ENCODE results near the gene MSI2.

The MSI2 gene

DNA sequence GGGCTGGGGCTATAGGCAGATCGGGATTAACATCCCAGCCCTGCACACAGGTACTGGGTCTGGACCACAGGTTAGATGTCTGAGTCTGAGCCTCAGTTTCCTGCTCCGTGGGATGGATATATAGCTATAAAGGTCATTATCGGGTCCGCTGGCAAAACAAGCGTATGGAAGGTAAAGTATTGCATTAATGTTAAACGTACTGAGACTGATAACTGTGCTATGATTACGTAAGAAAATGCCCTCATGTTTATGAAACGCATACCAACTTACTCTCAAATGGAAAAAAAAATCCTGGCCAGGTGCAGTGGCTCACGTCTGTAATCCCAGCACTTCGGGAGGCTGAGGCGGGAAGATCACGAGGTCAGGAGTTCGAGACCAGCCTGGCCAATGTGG, 353.6 kb downstream of the MSI2 start:
- Histone ChIP-seq H3K27ac (ENCODE audit: low read depth, low read length, poor library complexity, severe bottlenecking) (peak overlapping the region; percentile 98), H3K4me1 (ENCODE audit: insufficient read depth, low read length, severe bottlenecking) (peaks cover 63% of the 10 kb centered on the region), H3K9me3 (ENCODE audit: low read length) (no peaks in the 10 kb centered on the region), H4K20me1 (ENCODE audit: insufficient read depth, low read length) (no peaks in the 10 kb centered on the region), H2AFZ (ENCODE audit: low read length) (no peak overlapping the region), H3F3A (ENCODE audit: insufficient read depth, low read length) (peaks cover 3% of the 10 kb centered on the region; the same call in 1 of the 2 replicates), H3K36me3 (ENCODE audit: insufficient read depth, low read length) (peaks cover 42% of the 10 kb centered on the region), H3K9ac (ENCODE audit: low read length) (no peak overlapping the region), H3K27me3 (ENCODE audit: insufficient read depth, low read length) (no peaks in the 10 kb centered on the region), H3K4me2 (ENCODE audit: low read length) (no peak overlapping the region; the same call in 1 of the 2 replicates), H3K79me2 (ENCODE audit: insufficient read depth, low read length) (no peaks in the 10 kb centered on the region), H3K4me3 (ENCODE audit: low read depth, low read length, poor library complexity, severe bottlenecking) (no peak overlapping the region), H3K9me2 (ENCODE audit: low read depth, low read length) (no peaks in the 10 kb centered on the region)
- TF ChIP-seq, protein P1, sequence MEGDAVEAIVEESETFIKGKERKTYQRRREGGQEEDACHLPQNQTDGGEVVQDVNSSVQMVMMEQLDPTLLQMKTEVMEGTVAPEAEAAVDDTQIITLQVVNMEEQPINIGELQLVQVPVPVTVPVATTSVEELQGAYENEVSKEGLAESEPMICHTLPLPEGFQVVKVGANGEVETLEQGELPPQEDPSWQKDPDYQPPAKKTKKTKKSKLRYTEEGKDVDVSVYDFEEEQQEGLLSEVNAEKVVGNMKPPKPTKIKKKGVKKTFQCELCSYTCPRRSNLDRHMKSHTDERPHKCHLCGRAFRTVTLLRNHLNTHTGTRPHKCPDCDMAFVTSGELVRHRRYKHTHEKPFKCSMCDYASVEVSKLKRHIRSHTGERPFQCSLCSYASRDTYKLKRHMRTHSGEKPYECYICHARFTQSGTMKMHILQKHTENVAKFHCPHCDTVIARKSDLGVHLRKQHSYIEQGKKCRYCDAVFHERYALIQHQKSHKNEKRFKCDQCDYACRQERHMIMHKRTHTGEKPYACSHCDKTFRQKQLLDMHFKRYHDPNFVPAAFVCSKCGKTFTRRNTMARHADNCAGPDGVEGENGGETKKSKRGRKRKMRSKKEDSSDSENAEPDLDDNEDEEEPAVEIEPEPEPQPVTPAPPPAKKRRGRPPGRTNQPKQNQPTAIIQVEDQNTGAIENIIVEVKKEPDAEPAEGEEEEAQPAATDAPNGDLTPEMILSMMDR (IDR thresholded peaks at IDR 0.05; ENCODE audit: low read length), result no peak
- TF ChIP-seq EZH2 (IDR thresholded peaks at IDR 0.05; ENCODE audit: borderline replicate concordance, low read length), result no peak

GRCh38 chr17:57612202-57613071, 356.1 kb downstream of the MSI2 start:
- Histone ChIP-seq H3K27ac (ENCODE audit: low read depth, low read length, poor library complexity, severe bottlenecking) (peak overlapping the region; percentile 83), H3K4me2 (ENCODE audit: low read length) (peak overlapping the region; percentile 41; the same call in 1 of the 2 replicates), H3K9me3 (ENCODE audit: low read length) (peaks cover 18% of the 10 kb centered on the region), H3K9ac (ENCODE audit: low read length) (peak overlapping the region; percentile 17; the same call in 1 of the 2 replicates), H4K20me1 (ENCODE audit: insufficient read depth, low read length) (no peaks in the 10 kb centered on the region), H3K27me3 (ENCODE audit: insufficient read depth, low read length) (no peaks in the 10 kb centered on the region), H3K9me2 (ENCODE audit: low read depth, low read length) (no peaks in the 10 kb centered on the region), H3K36me3 (ENCODE audit: insufficient read depth, low read length) (peaks cover 56% of the 10 kb centered on the region), H3K4me3 (ENCODE audit: low read depth, low read length, poor library complexity, severe bottlenecking) (no peak overlapping the region), H3K4me1 (ENCODE audit: insufficient read depth, low read length, severe bottlenecking) (peaks cover 38% of the 10 kb centered on the region), H3F3A (ENCODE audit: insufficient read depth, low read length) (no peaks in the 10 kb centered on the region; the same call in 1 of the 2 replicates), H3K79me2 (ENCODE audit: insufficient read depth, low read length) (no peaks in the 10 kb centered on the region), H2AFZ (ENCODE audit: low read length) (no peak overlapping the region)
- TF ChIP-seq, protein P1 (IDR thresholded peaks at IDR 0.05; ENCODE audit: low read length), result no peak
- no peak for TF ChIP-seq EZH2 (IDR thresholded peaks at IDR 0.05; ENCODE audit: borderline replicate concordance, low read length)

- H3K36me3 ChIP-seq (ENCODE audit: insufficient read depth, low read length), result peaks cover 57% of the 10 kb centered on the region
- peaks cover 18% of the 10 kb centered on the region for H3K9me3 ChIP-seq (ENCODE audit: low read length)
- no peak overlapping the region for H3K4me2 ChIP-seq (ENCODE audit: low read length)
- no peaks in the 10 kb centered on the region for H3K9me2 ChIP-seq (ENCODE audit: low read depth, low read length)
- H2AFZ ChIP-seq (ENCODE audit: low read length), result no peak overlapping the region
- no peaks in the 10 kb centered on the region for H3K27me3 ChIP-seq (ENCODE audit: insufficient read depth, low read length)
- H3K27ac ChIP-seq (ENCODE audit: low read depth, low read length, poor library complexity, severe bottlenecking), result no peak overlapping the region
- no peak overlapping the region for H3K4me3 ChIP-seq (ENCODE audit: low read depth, low read length, poor library complexity, severe bottlenecking)
- no peak for TF ChIP-seq EZH2 (IDR thresholded peaks at IDR 0.05; ENCODE audit: borderline replicate concordance, low read length)
- TF ChIP-seq, protein P1 (IDR thresholded peaks at IDR 0.05; ENCODE audit: low read length), result no peak
- H3K79me2 ChIP-seq (ENCODE audit: insufficient read depth, low read length), result no peaks in the 10 kb centered on the region
- no peak overlapping the region for H3K9ac ChIP-seq (ENCODE audit: low read length)
- no peaks in the 10 kb centered on the region; the same call in 1 of the 2 replicates for H3F3A ChIP-seq (ENCODE audit: insufficient read depth, low read length)
- H4K20me1 ChIP-seq (ENCODE audit: insufficient read depth, low read length), result no peaks in the 10 kb centered on the region
- peaks cover 15% of the 10 kb centered on the region for H3K4me1 ChIP-seq (ENCODE audit: insufficient read depth, low read length, severe bottlenecking)
Measured at GRCh38 chr17:57614742-57615141, 358.4 kb downstream of the MSI2 start.
